IMR-90 (cell line): ENCODE data around the gene MRPS10. TPM values are rescaled to one million over a fixed set of nuclear protein-coding genes. Genes with fewer than 3 reads are reported as not detected.

Experiments
- ATAC-seq: fragments of 200-7000 bp; cut with Tn5 transposase; 2 replicates; pipeline ENCODE4 v1.9.1; 2020; ENCODE audit warnings: low read depth, mild to moderate bottlenecking, moderate library complexity
- BruUV-seq: library from RNA; stranded (reverse); fragments of 400-500 nt; replicated peaks from 2 replicates; lab custom pipeline; 2021; lab: Mats Ljungman, UMichigan
- CTCF ChIA-PET: fragments of 300-600 bp; formaldehyde crosslinking; extraction: SDS; loops from one replicate; lab custom pipeline; 2021; ENCODE audit warnings: antibody characterized with exemption; lab: Yijun Ruan, JAX
- POLR2A ChIA-PET: fragments of 300-600 bp; sonication (Branson Sonifier 250); formaldehyde crosslinking; loops from one replicate; lab custom pipeline; 2022; ENCODE audit warnings: antibody characterized with exemption; ENCODE audit not compliant: unreplicated experiment; lab: Charles Lee
- DNase-seq: peaks from one replicate; pipeline ENCODE4 v3.0.0; 2013
- H2AFZ ChIP-seq: replicated peaks from 2 replicates; pipeline ENCODE3; 2013; ENCODE audit warnings: low read length, mild to moderate bottlenecking; ENCODE audit not compliant: poor library complexity
- H2AK5ac ChIP-seq: 2 replicates; pipeline ENCODE4 v1.6.1; 2013; ENCODE audit warnings: low read depth, low read length, inconsistent platforms
- H2AK9ac ChIP-seq: replicated peaks from 2 replicates; pipeline ENCODE3; 2013; ENCODE audit warnings: mild to moderate bottlenecking, low read depth, low read length, moderate library complexity; ENCODE audit not compliant: poor library complexity
- H2BK120ac ChIP-seq: 2 replicates; pipeline ENCODE4 v1.6.1; 2013; ENCODE audit warnings: low read depth, low read length, inconsistent platforms
- H2BK15ac ChIP-seq: 3 replicates; pipeline ENCODE4 v1.6.1; 2013; ENCODE audit warnings: low read depth, low read length, inconsistent platforms
- H2BK20ac ChIP-seq: 2 replicates; pipeline ENCODE4 v1.6.1; 2013; ENCODE audit warnings: low read depth, mild to moderate bottlenecking, inconsistent platforms, low read length, moderate library complexity
- H2BK5ac ChIP-seq: 2 replicates; pipeline ENCODE4 v1.6.1; 2013; ENCODE audit warnings: mild to moderate bottlenecking, low read depth, low read length, inconsistent platforms; ENCODE audit not compliant: poor library complexity, severe bottlenecking
- H3K14ac ChIP-seq: replicated peaks from 2 replicates; pipeline ENCODE4 v1.6.1; 2013; ENCODE audit warnings: low read depth, low read length, inconsistent platforms
- H3K18ac ChIP-seq: 2 replicates; pipeline ENCODE4 v1.6.1; 2013; ENCODE audit warnings: low read depth, low read length, control low read depth
- H3K23ac ChIP-seq: 2 replicates; pipeline ENCODE4 v1.6.1; 2013; ENCODE audit warnings: low read depth, low read length, inconsistent platforms
- H3K27ac ChIP-seq: 2 replicates; pipeline ENCODE4 v1.5.1; 2013; ENCODE audit warnings: mild to moderate bottlenecking, control low read depth, low read length; ENCODE audit not compliant: insufficient read depth
- H3K27me3 ChIP-seq: 2 replicates; pipeline ENCODE4 v1.6.1; 2013; ENCODE audit warnings: low read length; ENCODE audit not compliant: control insufficient read depth, insufficient read depth
- H3K36me3 ChIP-seq: 2 replicates; pipeline ENCODE4 v1.6.1; 2013; ENCODE audit warnings: low read length, mixed read lengths; ENCODE audit not compliant: control insufficient read depth, insufficient read depth
- H3K4ac ChIP-seq: 2 replicates; pipeline ENCODE4 v1.6.1; 2013; ENCODE audit warnings: low read depth, low read length, inconsistent platforms
- H3K4me1 ChIP-seq: 2 replicates; pipeline ENCODE4 v1.6.1; 2013; ENCODE audit warnings: low read length, mixed read lengths; ENCODE audit not compliant: control insufficient read depth, insufficient read depth
- H3K4me2 ChIP-seq: 2 replicates; pipeline ENCODE4 v1.6.1; 2013; ENCODE audit warnings: low read depth, mild to moderate bottlenecking, control low read depth, low read length, moderate library complexity
- H3K4me3 ChIP-seq: 2 replicates; pipeline ENCODE4 v1.5.1; 2013; ENCODE audit warnings: low read depth, mild to moderate bottlenecking, control low read depth, low read length, moderate library complexity; ENCODE audit not compliant: insufficient read depth
- H3K56ac ChIP-seq: 2 replicates; pipeline ENCODE4 v1.6.1; 2013; ENCODE audit warnings: low read length, inconsistent platforms; ENCODE audit not compliant: insufficient read depth; ENCODE audit errors: extremely low read depth
- H3K79me1 ChIP-seq, 2 experiments: 2 replicates each; pipeline ENCODE4 v1.6.1; 2013; ENCODE audit warnings: low read length in 2 of 2, inconsistent platforms in 1 of 2, low read depth in 1 of 2
- H3K9ac ChIP-seq: 2 replicates; pipeline ENCODE4 v1.6.1; 2013; ENCODE audit warnings: low read depth, low read length, control low read depth
- H3K9me1 ChIP-seq: 2 replicates; pipeline ENCODE4 v1.6.1; 2013; ENCODE audit warnings: low read length, inconsistent platforms; ENCODE audit not compliant: insufficient read depth
- H3K9me3 ChIP-seq: 2 replicates; pipeline ENCODE4 v1.6.1; 2013; ENCODE audit warnings: low read length; ENCODE audit not compliant: control insufficient read depth, insufficient read depth
- H4K20me1 ChIP-seq: 2 replicates; pipeline ENCODE4 v1.6.1; 2013; ENCODE audit warnings: low read length, inconsistent platforms; ENCODE audit not compliant: insufficient read depth
- H4K5ac ChIP-seq: 2 replicates; pipeline ENCODE4 v1.6.1; 2013; ENCODE audit warnings: mild to moderate bottlenecking, low read depth, low read length, control low read depth
- H4K8ac ChIP-seq, 2 experiments: 2 replicates each; pipeline ENCODE4 v1.6.1; 2013; ENCODE audit warnings: low read depth in 2 of 2, low read length in 2 of 2, control low read depth in 1 of 2, inconsistent platforms in 1 of 2
- H4K91ac ChIP-seq: 2 replicates; pipeline ENCODE4 v1.6.1; 2013; ENCODE audit warnings: low read depth, low read length, inconsistent platforms; ENCODE audit not compliant: insufficient read depth
- RCOR1 ChIP-seq: IDR thresholded peaks from 2 replicates; pipeline ENCODE4 v1.6.1; 2012; ENCODE audit warnings: mild to moderate bottlenecking, low read length, improper control_type of control experiment; ENCODE audit not compliant: insufficient replicate concordance
- RFX5 ChIP-seq: IDR thresholded peaks from 2 replicates; pipeline ENCODE4 v1.8.0; 2012; ENCODE audit warnings: low read depth, mild to moderate bottlenecking, low read length, moderate library complexity
- WGBS, 2 experiments: methylation state at CpG; one replicate each; pipeline versions ENCODE4 v1.1.5 to v1.1.7; 2013; ENCODE audit warnings: missing lambda C conversion rate in 2 of 2; ENCODE audit not compliant: insufficient read length in 1 of 2; ENCODE audit errors: extremely low coverage in 2 of 2; 5-methylcytosine and 5-hydroxymethylcytosine counted together
- dilution Hi-C: fragments of 300-500 bp; cut with HindIII; formaldehyde crosslinking; loops from one replicate; pipeline ENCODE4 v1.14.3; 2018; ENCODE audit warnings: low sequenced_read_pairs; ENCODE audit not compliant: unreplicated experiment
- in situ Hi-C: fragments of 300-500 bp; cut with MboI; formaldehyde crosslinking; loops from 3 replicates; pipeline ENCODE4 v1.14.3; 2019; ENCODE audit warnings: low sequenced_read_pairs, inconsistent platforms, mixed read lengths
- intact Hi-C: fragments of 100-400 bp; cut with micrococcal nuclease; formaldehyde crosslinking; loops from 2 replicates; pipeline ENCODE4 v1.10.0; 2022
- polyA plus RNA-seq, 3 experiments: library from polyadenylated mRNA; depleted of rRNA; stranded (reverse); fragments of >200 nt; gene quantifications; 2 replicates each; pipeline ENCODE4 v1.2.3, GENCODE V29; 2012; ENCODE audit warnings: low replicate concordance in 1 of 3
- total RNA-seq: library from RNA; depleted of rRNA; stranded (reverse); fragments of >200 nt; gene quantifications from 2 replicates; pipeline ENCODE4 v1.2.3, GENCODE V29; 2012

The MRPS10 gene
- total and polyA plus RNA-seq, 2 of the 4 experiments (the other 2 are of a cell fraction) = 28.5 to 47.0 TPM

DNA sequence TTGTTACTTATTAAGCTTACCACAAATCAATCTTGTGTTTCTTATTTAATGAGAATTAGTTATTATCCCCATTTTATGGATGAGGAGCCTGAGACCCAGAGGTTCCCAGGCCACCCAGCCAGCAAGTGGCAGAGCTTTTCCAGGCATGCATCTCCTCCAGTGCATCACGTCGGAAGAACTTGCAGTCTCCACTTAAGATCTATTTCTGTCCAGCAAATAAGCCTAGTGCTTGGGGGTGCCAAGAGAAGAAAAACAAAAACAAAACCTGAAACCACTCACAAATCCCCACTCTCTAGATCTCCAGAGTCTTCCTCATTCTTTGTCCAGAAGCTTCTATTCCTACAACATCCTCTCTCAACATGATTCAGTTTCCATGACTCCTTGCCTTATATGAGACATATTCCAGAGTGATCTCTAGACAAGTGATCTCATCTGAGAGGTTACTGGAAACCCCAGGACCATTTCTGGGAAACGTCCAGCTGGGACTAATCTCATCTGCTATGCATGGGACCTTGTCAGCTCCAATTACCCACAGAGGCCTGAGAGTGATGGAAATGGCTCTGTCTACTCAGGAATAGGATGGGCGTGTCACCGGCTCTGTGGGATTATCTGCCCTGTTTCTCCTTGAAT lies 27.0 kb downstream of the MRPS10 start:
- Histone ChIP-seq H3K56ac (no peak overlapping the region), H4K5ac (no peak overlapping the region), H3K27me3 (no peaks in the 10 kb centered on the region; the same call in 1 of the 2 replicates), H3K18ac (no peak overlapping the region; the same call in 1 of the 2 replicates), H3K9me3 (no peaks in the 10 kb centered on the region), H2AK5ac (no peak overlapping the region; the same call in 1 of the 2 replicates), H3K4me3 (no peak overlapping the region), H2BK15ac (no peak overlapping the region), H3K4me1 (peaks cover 9% of the 10 kb centered on the region), H3K9ac (no peak overlapping the region), H4K91ac (no peak overlapping the region), H2BK120ac (peak overlapping the region; percentile 20), H4K8ac (no peak overlapping the region; a peak in 1 of 4 replicates), H3K36me3 (no peaks in the 10 kb centered on the region), H4K20me1 (no peaks in the 10 kb centered on the region), H3K14ac (peak overlapping the region; percentile 12; the same call in 1 of the 2 replicates), H3K9me1 (no peaks in the 10 kb centered on the region), H3K4me2 (no peak overlapping the region; the same call in 1 of the 2 replicates), H2AFZ (no peak overlapping the region), H2BK5ac (no peak overlapping the region), H2BK20ac (peak overlapping the region; percentile 1; the same call in 1 of the 2 replicates), H3K23ac (no peak overlapping the region), H3K79me1 (no peaks in the 10 kb centered on the region), H2AK9ac (peak overlapping the region; percentile 6), H3K27ac (peak overlapping the region; percentile 24; the same call in 1 of the 2 replicates), H3K4ac (peak overlapping the region; percentile 43; the same call in 1 of the 2 replicates)
- intact Hi-C loops (no loop called here), in situ Hi-C loops (no loop called here), dilution Hi-C loops (no loop called here)
- 90% methylated on average over 2 of the region's 5 CpGs; no CpG with 5 or more reads in 1 of the 2 experiments for WGBS, 2 experiments
- ChIA-PET POLR2A (no interaction called here), CTCF (interaction anchor here (0.6 to 1.1 kb wide), 3 partner anchors 24 to 270 kb away, joined by 3 to 10 read pairs (median 3); partner anchors contain the start of genes MED20 and MRPS10)
- ATAC-seq (peak; percentile 74), DNase-seq (peak; percentile 92)
- TF ChIP-seq RFX5 (no peak), RCOR1 (peak; percentile 7)
- BruUV-seq = no TSS peak
